Heart left ventricle (tissue), 16 donors: ENCODE results near the gene PICALM. TPM values are rescaled to one million over a fixed set of nuclear protein-coding genes. Genes with fewer than 3 reads are reported as not detected.

Experiments
- ATAC-seq, 4 donors: fragments of 200-7000 bp; cut with Tn5 transposase; one replicate each; pipeline ENCODE4 v1.9.1; 2020 to 2022; ENCODE audit warnings: moderate library complexity in 4 of 4, mild to moderate bottlenecking in 3 of 4, moderate number of reproducible peaks in 1 of 4
- DNase-seq, 5 donors: peaks; one replicate each; pipeline ENCODE4 v3.0.0-alpha.2; 2020
- H3K27ac ChIP-seq, 12 donors: fragments of 200-600 bp; sonication (generic) in 4 of 12; one replicate each; pipeline versions ENCODE4 v1.5.0 to v1.8.0; 2016 to 2022; ENCODE audit warnings: mild to moderate bottlenecking in 2 of 12
- H3K27me3 ChIP-seq, 9 donors: fragments of 200-600 bp; sonication (generic) in 2 of 9; one replicate each; pipeline versions ENCODE4 v1.5.1 to v1.8.0; 2016 to 2022; ENCODE audit warnings: mild to moderate bottlenecking in 3 of 9
- H3K36me3 ChIP-seq, 9 donors: fragments of 200-600 bp; sonication (generic) in 2 of 9; one replicate each; pipeline versions ENCODE4 v1.5.0 to v1.8.0; 2018 to 2022; ENCODE audit warnings: mild to moderate bottlenecking in 2 of 9
- H3K4me1 ChIP-seq, 12 donors: fragments of 200-600 bp; sonication (generic) in 4 of 12; one replicate each; pipeline versions ENCODE4 v1.5.0 to v1.8.0; 2016 to 2022; ENCODE audit warnings: mild to moderate bottlenecking in 3 of 12
- H3K4me3 ChIP-seq, 12 donors: fragments of 200-600 bp; sonication (generic) in 4 of 12; one replicate each; pipeline versions ENCODE4 v1.5.0 to v1.8.0; 2017 to 2022; ENCODE audit warnings: mild to moderate bottlenecking in 9 of 12, moderate library complexity in 4 of 12
- H3K9me3 ChIP-seq, 12 donors: fragments of 200-600 bp; sonication (generic) in 4 of 12; one replicate each; pipeline versions ENCODE4 v1.5.0 to v1.8.0; 2016 to 2022; ENCODE audit warnings: mild to moderate bottlenecking in 1 of 12
- POLR2A ChIP-seq, 2 donors: fragments of 450-650 bp; IDR thresholded peaks; one replicate each; pipeline ENCODE4 v1.6.1; 2017; ENCODE audit warnings: antibody characterized with exemption in 2 of 2, mild to moderate bottlenecking in 2 of 2, moderate library complexity in 2 of 2
- WGBS, 4 donors: extraction: QIAGEN DNeasy Blood & Tissue Kit in 2 of 4; methylation state at CpG; one replicate each; pipeline versions ENCODE4 v1.1.5 to v1.1.7; 2013 to 2018; 5-methylcytosine and 5-hydroxymethylcytosine counted together
- intact Hi-C, 10 donors: fragments of 100-400 bp; cut with DNase I; formaldehyde crosslinking; loops; one replicate each; pipeline versions ENCODE4 v1.11.1 to v1.14.2; 2022
- polyA plus RNA-seq, 2 donors: library from polyadenylated mRNA; stranded (reverse); fragments of 200-250 nt; gene quantifications; one replicate each; pipeline ENCODE4 v1.2.3, GENCODE V29; 2013
- total RNA-seq, 9 donors: library from RNA; depleted of rRNA in 2 of 9; stranded (reverse); fragments of >200 nt in 2 of 9; fragmentation: NEBNext Ultra II Directional in 3 of 9; extraction: Animal tissue kit (Norgen Biotek cat#: 25700) in 3 of 9; gene quantifications; one replicate each; pipeline versions ENCODE4 v1.1.0 to v1.2.4, GENCODE V29; 2016 to 2023
- TF ChIP-seq, protein P1 (sequence below), 12 donors: fragments of 200-600 bp; sonication (generic) in 4 of 12; IDR thresholded peaks; one replicate each; pipeline versions ENCODE4 v1.5.0 to v1.8.0; 2018 to 2022; ENCODE audit warnings: antibody characterized with exemption in 12 of 12, mild to moderate bottlenecking in 5 of 12
- donor health status: ischemic (EF 13 %, LVEDD 7.1; RV severe dilation, severe dysfunction).
- donor health status: healthy with polysubstance abuse.
- donor health status: DM: no; HTN: yes; CAD: no.
- donor health status: DM: no; HTN: no; CAD: no.
- donor health status: ischemic (EF 25% LVEDD 6.9; RV normal size, moderate dysfunction).
- donor health status: ischemic (EF 25% LVEDD 5.7; RV mildly dilated, moderate dysfunction).
- donor health status: healthy.
- donor health status: DM: yes; HTN: yes; CAD: no.
- donor health status: ischemic (EF 35%, LVEDD 5.7; RV mildly dilated, moderate dysfunction).
- donor health status: nonischemic (EF 11% LVEDD 7.7; RV severe dilation, severe dysfunction).
- donor health status: DM: yes; HTN: yes; CAD: no.
- donor health status: PGD.
- donor health status: ischemic (EF 29% LVEDD 5.4; RV normal size, mild dysfunction).
- donor health status: nonischemic (EF 23%, LVEDD 6.1; RV moderate dilation, normal function).

Gene PICALM
- total and polyA plus RNA-seq, 11 donors = 36.1 to 207 (median 171) TPM

DNA sequence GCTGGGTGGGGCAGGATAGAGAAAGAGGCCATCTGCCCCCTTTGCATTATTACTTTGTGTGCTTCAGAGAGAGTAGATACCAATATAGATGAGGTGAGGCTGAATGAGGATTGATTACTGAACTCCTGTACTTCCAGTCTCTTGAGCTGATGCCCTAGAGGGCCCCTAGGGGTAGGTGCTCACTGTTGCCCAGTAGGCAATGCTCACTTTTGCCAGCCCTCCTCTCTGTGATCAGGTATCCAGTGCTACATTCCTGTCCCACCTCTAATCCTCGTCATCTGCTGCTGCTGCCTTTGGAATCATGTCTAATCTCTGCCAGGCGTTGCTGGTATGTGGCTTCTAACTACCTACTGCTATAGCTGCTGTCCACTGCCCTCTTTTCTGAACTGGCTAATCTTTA lies 156.5 kb downstream of the PICALM start:
- DNase-seq (no peak), ATAC-seq (no peak)
- intact Hi-C loops = no loop called here
- H3K4me3 ChIP-seq = no peak overlapping the region
- H3K9me3 ChIP-seq = peaks cover 0 to 10% (median 0%) of the 10 kb centered on the region in 12 donors
- H3K27ac ChIP-seq = no peak overlapping the region
- no peak for TF ChIP-seq POLR2A (IDR thresholded peaks at IDR 0.05)
- TF ChIP-seq, protein P1, sequence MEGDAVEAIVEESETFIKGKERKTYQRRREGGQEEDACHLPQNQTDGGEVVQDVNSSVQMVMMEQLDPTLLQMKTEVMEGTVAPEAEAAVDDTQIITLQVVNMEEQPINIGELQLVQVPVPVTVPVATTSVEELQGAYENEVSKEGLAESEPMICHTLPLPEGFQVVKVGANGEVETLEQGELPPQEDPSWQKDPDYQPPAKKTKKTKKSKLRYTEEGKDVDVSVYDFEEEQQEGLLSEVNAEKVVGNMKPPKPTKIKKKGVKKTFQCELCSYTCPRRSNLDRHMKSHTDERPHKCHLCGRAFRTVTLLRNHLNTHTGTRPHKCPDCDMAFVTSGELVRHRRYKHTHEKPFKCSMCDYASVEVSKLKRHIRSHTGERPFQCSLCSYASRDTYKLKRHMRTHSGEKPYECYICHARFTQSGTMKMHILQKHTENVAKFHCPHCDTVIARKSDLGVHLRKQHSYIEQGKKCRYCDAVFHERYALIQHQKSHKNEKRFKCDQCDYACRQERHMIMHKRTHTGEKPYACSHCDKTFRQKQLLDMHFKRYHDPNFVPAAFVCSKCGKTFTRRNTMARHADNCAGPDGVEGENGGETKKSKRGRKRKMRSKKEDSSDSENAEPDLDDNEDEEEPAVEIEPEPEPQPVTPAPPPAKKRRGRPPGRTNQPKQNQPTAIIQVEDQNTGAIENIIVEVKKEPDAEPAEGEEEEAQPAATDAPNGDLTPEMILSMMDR (IDR thresholded peaks at IDR 0.05) = no peak
- 49 to 61% (median 58%) methylated on average over 2 of the region's 2 CpGs for WGBS, 4 donors
- H3K4me1 ChIP-seq = no peaks in the 10 kb centered on the region
- no peaks in the 10 kb centered on the region for H3K27me3 ChIP-seq
- no peaks in the 10 kb centered on the region for H3K36me3 ChIP-seq

Other genes with a start within 250 kb of the PICALM start
- not detected for gene CCDC83, start 213.7 kb downstream of the PICALM start, total RNA-seq
- gene CCDC83, start 213.7 kb downstream of the PICALM start, polyA plus RNA-seq = not detected
- gene EED, start 175.7 kb upstream of the PICALM start, total RNA-seq = 10 to 100 TPM in 6 of 9 donors, 1 to 10 TPM in 3; 4.9 to 13.3 (median 11.4) TPM
- gene EED, start 175.7 kb upstream of the PICALM start, polyA plus RNA-seq = 10 to 100 TPM in 1 of 2 donors, 1 to 10 TPM in 1; 9.5 to 13.5 TPM
- gene HIKESHI, start 233.2 kb upstream of the PICALM start, total RNA-seq = 10 to 100 TPM; 30.9 to 56.4 (median 46.6) TPM
- 10 to 100 TPM; 48.1 to 79.1 TPM for gene HIKESHI, start 233.2 kb upstream of the PICALM start, polyA plus RNA-seq